GM12878 (cell line): ENCODE results near the gene TOMM20. TPM values are rescaled to one million over a fixed set of nuclear protein-coding genes. Genes with fewer than 3 reads are reported as not detected.

Experiments
- ATF7 ChIP-seq: fragments of 450-650 bp; IDR thresholded peaks from 2 replicates; pipeline ENCODE4 v1.6.1; 2016; ENCODE audit warnings: low read depth, mild to moderate bottlenecking
- CHD1 ChIP-seq: IDR thresholded peaks from 2 replicates; pipeline ENCODE4 v1.6.1; 2012; ENCODE audit warnings: low read depth, low read length, improper control_type of control experiment
- FOXK2 ChIP-seq: fragments of 450-650 bp; IDR thresholded peaks from 2 replicates; pipeline ENCODE4 v1.6.1; 2017; ENCODE audit warnings: mild to moderate bottlenecking, moderate library complexity
- GABPA ChIP-seq: IDR thresholded peaks from 2 replicates; pipeline ENCODE4 v1.6.1; 2014; ENCODE audit warnings: antibody characterized with exemption, low read depth, mild to moderate bottlenecking, inconsistent platforms
- IKZF2 ChIP-seq, 2 experiments: fragments of 450-650 bp; IDR thresholded peaks; 2 replicates each; pipeline ENCODE4 v1.6.1; 2017; ENCODE audit warnings: mild to moderate bottlenecking in 2 of 2, moderate library complexity in 2 of 2
- JUND ChIP-seq: IDR thresholded peaks from 2 replicates; pipeline ENCODE4 v1.6.1; 2012; ENCODE audit warnings: low read depth, mild to moderate bottlenecking, low read length, improper control_type of control experiment, moderate library complexity
- MEF2B ChIP-seq: fragments of 450-650 bp; IDR thresholded peaks from 2 replicates; pipeline ENCODE4 v1.6.1; 2018; ENCODE audit warnings: mild to moderate bottlenecking, moderate library complexity; ENCODE audit not compliant: partially characterized antibody, poor library complexity, severe bottlenecking
- MXI1 ChIP-seq: fragments of 150-350 bp; IDR thresholded peaks from 2 replicates; pipeline ENCODE4 v1.6.1; 2011; ENCODE audit warnings: low read depth, mild to moderate bottlenecking, inconsistent platforms, low read length, improper control_type of control experiment
- NBN ChIP-seq: fragments of 450-650 bp; IDR thresholded peaks from 2 replicates; pipeline ENCODE4 v1.6.1; 2016
- RBBP5 ChIP-seq: fragments of 200-600 bp; sonication (generic); conservative IDR thresholded peaks from 2 replicates; pipeline ENCODE4 v1.6.1; 2016
- RELA ChIP-seq: fragments of 450-650 bp; IDR thresholded peaks from 2 replicates; pipeline ENCODE4 v1.8.0; 2014; ENCODE audit warnings: borderline replicate concordance; ENCODE audit not compliant: partially characterized antibody
- RFX5 ChIP-seq: IDR thresholded peaks from 2 replicates; pipeline ENCODE4 v1.6.1; 2011; ENCODE audit warnings: low read depth, low read length, improper control_type of control experiment
- SMAD5 ChIP-seq: IDR thresholded peaks from 2 replicates; pipeline ENCODE4 v1.6.1; 2016; ENCODE audit warnings: antibody characterized with exemption, low read depth
- SREBF1 ChIP-seq: IDR thresholded peaks from 2 replicates; pipeline ENCODE4 v1.6.1; 2012; ENCODE audit warnings: mild to moderate bottlenecking, low read length
- TCF12 ChIP-seq: IDR thresholded peaks from 2 replicates; pipeline ENCODE4 v1.6.1; 2011; ENCODE audit warnings: low read depth, mild to moderate bottlenecking, low read length
- ZBED1 ChIP-seq: IDR thresholded peaks from 2 replicates; pipeline ENCODE4 v1.6.1; 2016; ENCODE audit warnings: borderline replicate concordance
- polyA plus RNA-seq, 11 experiments: library from polyadenylated mRNA; depleted of rRNA in 4 of 11; unstranded in 6 of 11; stranded (reverse) in 5 of 11; fragments of >200 nt; fragmentation: Nextera tagmentation in 4 of 11; fragmentation: Illumina TruSeq in 1 of 11; extraction: Ambion mirVana in 4 of 11; extraction: Trizol in 1 of 11; gene quantifications; 1 replicate in 1 of 11; 2 replicates in 10 of 11; pipeline versions ENCODE4 v1.2.1 to v1.2.3, GENCODE V29; 2011 to 2016; ENCODE audit warnings: inconsistent platforms in 2 of 11, missing spikeins in 2 of 11, low read depth in 1 of 11
- total RNA-seq, 4 experiments: library from RNA; depleted of rRNA in 3 of 4; stranded (reverse); fragments of >200 nt in 3 of 4; fragmentation: Illumina TruSeq in 1 of 4; extraction: Trizol in 1 of 4; gene quantifications; 2 replicates each; pipeline versions ENCODE4 v1.2.1 to v1.2.3, GENCODE V29; 2013 to 2021
- TF ChIP-seq, protein P1 (sequence below): IDR thresholded peaks from 2 replicates; pipeline ENCODE4 v1.6.1; 2011; ENCODE audit warnings: low read depth, mild to moderate bottlenecking, low read length, moderate library complexity, borderline replicate concordance; ENCODE audit errors: extremely low read depth
- TF ChIP-seq, protein P2 (sequence below): fragments of 450-650 bp; IDR thresholded peaks from 2 replicates; pipeline ENCODE4 v1.6.1; 2017; ENCODE audit warnings: mild to moderate bottlenecking
- TF ChIP-seq, protein P3 (sequence below): fragments of 450-650 bp; IDR thresholded peaks from 2 replicates; pipeline ENCODE4 v1.6.1; 2017; ENCODE audit warnings: low read depth, mild to moderate bottlenecking, moderate library complexity
- TF ChIP-seq, protein P4 (sequence below): fragments of 450-650 bp; IDR thresholded peaks from 2 replicates; pipeline ENCODE4 v1.6.1; 2014; ENCODE audit warnings: mild to moderate bottlenecking
- TF ChIP-seq, protein P5 (sequence below): fragments of 150-350 bp; IDR thresholded peaks from 2 replicates; pipeline ENCODE4 v1.6.1; 2016; ENCODE audit warnings: low read depth, low read length

TOMM20 gene
- total and polyA plus RNA-seq, 10 of the 15 experiments (the other 5 are each of a cell fraction or from before 2014, with no cell fraction given): 39.8 to 138 (median 70.1) TPM

DNA sequence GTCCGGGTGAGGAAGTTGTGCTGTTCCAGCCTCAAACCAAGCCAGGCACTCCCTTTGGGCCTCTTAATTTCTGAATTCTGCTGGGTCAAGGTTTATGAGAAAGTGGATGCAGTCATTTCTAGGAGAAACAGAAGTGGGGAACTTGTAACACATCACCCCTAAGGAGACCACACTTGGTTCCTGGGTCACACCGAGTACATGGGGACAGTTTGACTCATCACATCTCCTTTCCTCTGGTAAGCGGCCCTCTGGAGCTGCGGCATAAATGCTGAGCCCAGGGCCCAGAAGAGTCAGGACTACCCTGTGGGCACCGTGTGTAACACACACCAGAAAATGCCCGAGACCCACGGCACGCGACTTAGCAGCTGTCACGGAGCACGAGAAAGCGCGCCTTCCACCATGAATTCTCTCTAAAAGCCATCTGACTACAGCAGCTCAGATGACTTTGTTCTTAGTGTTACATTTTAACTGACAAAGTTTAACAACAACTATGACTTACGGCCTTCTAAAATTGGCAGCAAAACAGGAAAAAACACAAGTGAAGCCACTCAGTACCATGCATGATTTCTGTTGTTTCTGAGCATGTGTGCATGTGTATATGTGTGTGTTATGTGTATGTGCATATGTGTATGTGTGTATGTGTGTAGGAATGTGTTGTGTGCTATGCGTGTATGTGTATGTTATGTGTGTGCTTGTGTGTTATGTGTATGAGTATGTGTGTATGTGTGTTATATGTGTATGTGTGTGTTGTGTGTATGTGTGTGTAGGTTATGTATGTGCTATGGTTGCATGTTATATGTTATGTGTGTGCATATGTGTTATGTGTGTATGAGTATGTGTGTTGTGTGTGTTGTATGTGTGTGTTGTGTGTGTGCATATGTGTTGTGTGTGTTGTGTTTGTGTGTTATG lies 50.8 kb downstream of the TOMM20 start (continued):
- TF ChIP-seq, protein P1, sequence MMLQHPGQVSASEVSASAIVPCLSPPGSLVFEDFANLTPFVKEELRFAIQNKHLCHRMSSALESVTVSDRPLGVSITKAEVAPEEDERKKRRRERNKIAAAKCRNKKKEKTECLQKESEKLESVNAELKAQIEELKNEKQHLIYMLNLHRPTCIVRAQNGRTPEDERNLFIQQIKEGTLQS: 0 out of 2 replicates have a peak, but pooled peaks have one; percentile 42
- TF ChIP-seq SREBF1 (no peak), MEF2B (peak; percentile 88), MXI1 (peak; percentile 51; the same call in 1 of the 2 replicates), JUND (peak; percentile 90), IKZF2 (IDR thresholded peaks at IDR 0.05) (peak; percentile 99), RBBP5 (no peak), ZBED1 (peak; percentile 96; the same call in 1 of the 2 replicates), TCF12 (peak; percentile 96), RELA (peak; percentile 78), SMAD5 (peak; percentile 71), NBN (peak; percentile 88), FOXK2 (0 out of 2 replicates have a peak, but pooled peaks have one; percentile 23), GABPA (no peak), ATF7 (peak; percentile 88), CHD1 (no peak), RFX5 (no peak)
- TF ChIP-seq, protein P2, sequence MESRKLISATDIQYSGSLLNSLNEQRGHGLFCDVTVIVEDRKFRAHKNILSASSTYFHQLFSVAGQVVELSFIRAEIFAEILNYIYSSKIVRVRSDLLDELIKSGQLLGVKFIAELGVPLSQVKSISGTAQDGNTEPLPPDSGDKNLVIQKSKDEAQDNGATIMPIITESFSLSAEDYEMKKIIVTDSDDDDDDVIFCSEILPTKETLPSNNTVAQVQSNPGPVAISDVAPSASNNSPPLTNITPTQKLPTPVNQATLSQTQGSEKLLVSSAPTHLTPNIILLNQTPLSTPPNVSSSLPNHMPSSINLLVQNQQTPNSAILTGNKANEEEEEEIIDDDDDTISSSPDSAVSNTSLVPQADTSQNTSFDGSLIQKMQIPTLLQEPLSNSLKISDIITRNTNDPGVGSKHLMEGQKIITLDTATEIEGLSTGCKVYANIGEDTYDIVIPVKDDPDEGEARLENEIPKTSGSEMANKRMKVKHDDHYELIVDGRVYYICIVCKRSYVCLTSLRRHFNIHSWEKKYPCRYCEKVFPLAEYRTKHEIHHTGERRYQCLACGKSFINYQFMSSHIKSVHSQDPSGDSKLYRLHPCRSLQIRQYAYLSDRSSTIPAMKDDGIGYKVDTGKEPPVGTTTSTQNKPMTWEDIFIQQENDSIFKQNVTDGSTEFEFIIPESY: peak; percentile 24; the same call in 1 of the 2 replicates
- TF ChIP-seq, protein P3, sequence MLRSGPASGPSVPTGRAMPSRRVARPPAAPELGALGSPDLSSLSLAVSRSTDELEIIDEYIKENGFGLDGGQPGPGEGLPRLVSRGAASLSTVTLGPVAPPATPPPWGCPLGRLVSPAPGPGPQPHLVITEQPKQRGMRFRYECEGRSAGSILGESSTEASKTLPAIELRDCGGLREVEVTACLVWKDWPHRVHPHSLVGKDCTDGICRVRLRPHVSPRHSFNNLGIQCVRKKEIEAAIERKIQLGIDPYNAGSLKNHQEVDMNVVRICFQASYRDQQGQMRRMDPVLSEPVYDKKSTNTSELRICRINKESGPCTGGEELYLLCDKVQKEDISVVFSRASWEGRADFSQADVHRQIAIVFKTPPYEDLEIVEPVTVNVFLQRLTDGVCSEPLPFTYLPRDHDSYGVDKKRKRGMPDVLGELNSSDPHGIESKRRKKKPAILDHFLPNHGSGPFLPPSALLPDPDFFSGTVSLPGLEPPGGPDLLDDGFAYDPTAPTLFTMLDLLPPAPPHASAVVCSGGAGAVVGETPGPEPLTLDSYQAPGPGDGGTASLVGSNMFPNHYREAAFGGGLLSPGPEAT: peak; percentile 94
- TF ChIP-seq, protein P4, sequence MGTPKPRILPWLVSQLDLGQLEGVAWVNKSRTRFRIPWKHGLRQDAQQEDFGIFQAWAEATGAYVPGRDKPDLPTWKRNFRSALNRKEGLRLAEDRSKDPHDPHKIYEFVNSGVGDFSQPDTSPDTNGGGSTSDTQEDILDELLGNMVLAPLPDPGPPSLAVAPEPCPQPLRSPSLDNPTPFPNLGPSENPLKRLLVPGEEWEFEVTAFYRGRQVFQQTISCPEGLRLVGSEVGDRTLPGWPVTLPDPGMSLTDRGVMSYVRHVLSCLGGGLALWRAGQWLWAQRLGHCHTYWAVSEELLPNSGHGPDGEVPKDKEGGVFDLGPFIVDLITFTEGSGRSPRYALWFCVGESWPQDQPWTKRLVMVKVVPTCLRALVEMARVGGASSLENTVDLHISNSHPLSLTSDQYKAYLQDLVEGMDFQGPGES: no peak
- TF ChIP-seq, protein P5, sequence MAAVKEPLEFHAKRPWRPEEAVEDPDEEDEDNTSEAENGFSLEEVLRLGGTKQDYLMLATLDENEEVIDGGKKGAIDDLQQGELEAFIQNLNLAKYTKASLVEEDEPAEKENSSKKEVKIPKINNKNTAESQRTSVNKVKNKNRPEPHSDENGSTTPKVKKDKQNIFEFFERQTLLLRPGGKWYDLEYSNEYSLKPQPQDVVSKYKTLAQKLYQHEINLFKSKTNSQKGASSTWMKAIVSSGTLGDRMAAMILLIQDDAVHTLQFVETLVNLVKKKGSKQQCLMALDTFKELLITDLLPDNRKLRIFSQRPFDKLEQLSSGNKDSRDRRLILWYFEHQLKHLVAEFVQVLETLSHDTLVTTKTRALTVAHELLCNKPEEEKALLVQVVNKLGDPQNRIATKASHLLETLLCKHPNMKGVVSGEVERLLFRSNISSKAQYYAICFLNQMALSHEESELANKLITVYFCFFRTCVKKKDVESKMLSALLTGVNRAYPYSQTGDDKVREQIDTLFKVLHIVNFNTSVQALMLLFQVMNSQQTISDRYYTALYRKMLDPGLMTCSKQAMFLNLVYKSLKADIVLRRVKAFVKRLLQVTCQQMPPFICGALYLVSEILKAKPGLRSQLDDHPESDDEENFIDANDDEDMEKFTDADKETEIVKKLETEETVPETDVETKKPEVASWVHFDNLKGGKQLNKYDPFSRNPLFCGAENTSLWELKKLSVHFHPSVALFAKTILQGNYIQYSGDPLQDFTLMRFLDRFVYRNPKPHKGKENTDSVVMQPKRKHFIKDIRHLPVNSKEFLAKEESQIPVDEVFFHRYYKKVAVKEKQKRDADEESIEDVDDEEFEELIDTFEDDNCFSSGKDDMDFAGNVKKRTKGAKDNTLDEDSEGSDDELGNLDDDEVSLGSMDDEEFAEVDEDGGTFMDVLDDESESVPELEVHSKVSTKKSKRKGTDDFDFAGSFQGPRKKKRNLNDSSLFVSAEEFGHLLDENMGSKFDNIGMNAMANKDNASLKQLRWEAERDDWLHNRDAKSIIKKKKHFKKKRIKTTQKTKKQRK: no peak
